Common myeloid progenitor, CD34-positive (primary cell): Measurements from ENCODE around the gene TENT5A.

Experiments
- CTCF ChIA-PET: fragments of 350-600 bp; sonication (Branson Sonifier 250); formaldehyde crosslinking; loops from one replicate; lab custom pipeline; 2021; ENCODE audit warnings: antibody characterized with exemption; lab: Charles Lee
- POLR2A ChIA-PET: fragments of 350-600 bp; sonication (Branson Sonifier 250); formaldehyde crosslinking; loops from one replicate; lab custom pipeline; 2021; ENCODE audit warnings: antibody characterized with exemption; lab: Charles Lee
- DNase-seq, 3 donors: peaks; one replicate each; pipeline versions ENCODE4 v3.0.0 to v3.0.0-alpha.2; 2013
- H3K27ac ChIP-seq, 2 experiments: 1 replicate in 1 of 2; 2 replicates in 1 of 2; pipeline ENCODE4 v1.7.0; 2013; ENCODE audit warnings: inconsistent platforms in 2 of 2, low read length in 2 of 2, mild to moderate bottlenecking in 2 of 2, low read depth in 1 of 2, moderate library complexity in 1 of 2; ENCODE audit not compliant: severe bottlenecking in 2 of 2, insufficient read depth in 1 of 2, poor library complexity in 1 of 2
- H3K27me3 ChIP-seq, 5 experiments: replicated peaks in 2 of 5; 1 replicate in 3 of 5; 2 replicates in 2 of 5; pipeline versions ENCODE4 v1.6.1 to v1.7.0; 2013; ENCODE audit warnings: low read length in 4 of 5, mild to moderate bottlenecking in 2 of 5, moderate library complexity in 2 of 5, inconsistent platforms in 1 of 5; ENCODE audit not compliant: insufficient read depth in 5 of 5, control insufficient read depth in 4 of 5
- H3K36me3 ChIP-seq, 4 experiments: 1 replicate in 2 of 4; 2 replicates in 2 of 4; pipeline versions ENCODE4 v1.6.1 to v1.7.0; 2013; ENCODE audit warnings: low read length in 3 of 4, control low read depth in 1 of 4, mild to moderate bottlenecking in 1 of 4; ENCODE audit not compliant: control insufficient read depth in 4 of 4, insufficient read depth in 4 of 4
- H3K4me1 ChIP-seq, 4 experiments: 1 replicate in 3 of 4; 2 replicates in 1 of 4; pipeline versions ENCODE4 v1.6.1 to v1.7.1; 2013; ENCODE audit warnings: low read length in 3 of 4, mild to moderate bottlenecking in 3 of 4, control low read depth in 1 of 4, inconsistent platforms in 1 of 4, moderate library complexity in 1 of 4; ENCODE audit not compliant: control insufficient read depth in 4 of 4, insufficient read depth in 4 of 4; ENCODE audit errors: control extremely low read depth in 1 of 4
- H3K4me3 ChIP-seq, 7 experiments: 1 replicate in 4 of 7; 2 replicates in 3 of 7; pipeline versions ENCODE4 v1.5.1 to v1.7.0; 2013; ENCODE audit warnings: mild to moderate bottlenecking in 7 of 7, low read length in 6 of 7, moderate library complexity in 6 of 7, inconsistent platforms in 2 of 7, low read depth in 2 of 7, control low read depth in 1 of 7; ENCODE audit not compliant: insufficient read depth in 4 of 7, control insufficient read depth in 1 of 7; ENCODE audit errors: extremely low read depth in 1 of 7
- H3K9me3 ChIP-seq, 5 experiments: 1 replicate in 4 of 5; 2 replicates in 1 of 5; pipeline versions ENCODE4 v1.6.1 to v1.7.1; 2013; ENCODE audit warnings: low read length in 4 of 5, mild to moderate bottlenecking in 2 of 5, inconsistent platforms in 1 of 5, low read depth in 1 of 5, moderate library complexity in 1 of 5; ENCODE audit not compliant: control insufficient read depth in 4 of 5, insufficient read depth in 2 of 5; ENCODE audit errors: control extremely low read depth in 1 of 5
- WGBS: methylation state at CpG from one replicate; pipeline ENCODE4 v1.1.5; 2013; ENCODE audit not compliant: insufficient coverage; 5-methylcytosine and 5-hydroxymethylcytosine counted together

The TENT5A gene

GRCh38 chr6:81727876-81728517, 24.5 kb downstream of the TENT5A start:
- POLR2A ChIA-PET: no interaction called here
- no peak for DNase-seq
- H3K27me3 ChIP-seq: no peaks in the 10 kb centered on the region
- CTCF ChIA-PET: interaction anchor here (1.0 kb wide), 1 partner anchor 9 kb away, joined by 3 read pairs; no protein-coding TSS in a partner anchor
- no peaks in the 10 kb centered on the region for H3K36me3 ChIP-seq
- no peak overlapping the region for H3K4me3 ChIP-seq
- no peak overlapping the region for H3K27ac ChIP-seq
- no peaks in the 10 kb centered on the region for H3K4me1 ChIP-seq
- 96% methylated on average over 7 of the region's 8 CpGs for WGBS
- H3K9me3 ChIP-seq: no peaks in the 10 kb centered on the region

DNA sequence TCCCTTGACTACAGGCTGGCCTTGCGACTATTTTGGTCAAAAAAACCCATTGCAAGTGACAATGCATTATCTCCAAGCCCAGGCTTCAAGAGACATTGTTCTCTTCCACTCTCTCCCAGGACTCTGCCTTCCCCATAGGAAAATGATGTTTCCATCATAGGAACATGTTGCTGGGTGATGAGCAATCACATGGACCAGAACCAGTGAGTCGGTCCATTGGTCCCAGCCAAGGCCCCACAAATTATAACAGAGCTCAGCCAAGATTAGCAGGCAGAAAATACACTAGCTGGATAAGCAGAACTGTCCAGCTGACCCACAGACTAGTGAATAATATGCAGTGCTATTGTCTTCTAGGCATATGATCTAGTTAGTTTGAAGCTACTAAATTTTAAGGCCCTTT, 27.4 kb downstream of the TENT5A start:
- no peak for DNase-seq
- H3K4me3 ChIP-seq: no peak overlapping the region
- no peaks in the 10 kb centered on the region for H3K9me3 ChIP-seq
- no peak overlapping the region for H3K27ac ChIP-seq
- CTCF ChIA-PET: interaction anchor here (1.3 kb wide), 1 partner anchor 9 kb away, joined by 4 read pairs; no protein-coding TSS in a partner anchor
- no peaks in the 10 kb centered on the region for H3K27me3 ChIP-seq
- POLR2A ChIA-PET: no interaction called here
- H3K4me1 ChIP-seq: no peaks in the 10 kb centered on the region
- no peaks in the 10 kb centered on the region for H3K36me3 ChIP-seq
- 93% methylated on average over 2 of the region's 2 CpGs for WGBS

DNA sequence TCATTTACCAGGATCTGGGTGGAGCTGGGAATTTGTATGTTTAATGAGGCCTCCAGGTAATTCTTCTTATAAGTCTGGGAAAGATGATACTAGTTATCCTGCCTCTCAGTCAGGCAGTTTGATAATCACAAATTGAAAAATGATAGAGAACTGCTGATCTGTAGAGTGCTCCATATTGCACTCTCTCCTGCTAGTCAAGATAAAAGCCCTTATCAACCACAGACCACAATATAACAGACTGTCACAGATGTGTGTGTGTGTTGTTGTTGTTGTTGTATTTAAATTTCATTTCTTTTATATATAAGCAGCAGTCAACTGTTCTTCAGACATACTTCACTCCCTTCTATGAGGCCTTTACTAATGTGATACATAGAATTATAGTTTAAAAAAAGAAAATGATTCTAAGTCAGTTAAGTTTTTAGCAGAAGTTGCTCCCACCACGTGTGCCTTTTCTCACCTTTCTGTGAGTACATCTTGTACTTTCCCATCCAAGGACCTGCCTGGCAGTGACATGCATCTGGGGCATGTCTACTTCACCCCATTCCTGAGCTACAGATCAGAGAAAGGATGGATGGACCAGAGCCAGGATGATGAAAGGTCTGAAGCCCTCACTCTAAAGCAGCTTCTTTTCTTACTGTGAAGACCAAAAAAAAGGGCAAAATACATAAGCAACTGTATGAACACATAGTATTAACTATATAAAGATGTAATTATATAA, 29.8 kb downstream of the TENT5A start:
- Histone ChIP-seq H3K36me3 (no peaks in the 10 kb centered on the region), H3K9me3 (peaks cover 0 to 1% (median 0%) of the 10 kb centered on the region in 5 experiments), H3K27ac (no peak overlapping the region), H3K4me1 (no peaks in the 10 kb centered on the region), H3K27me3 (no peaks in the 10 kb centered on the region), H3K4me3 (no peak overlapping the region)
- ChIA-PET POLR2A (no interaction called here), CTCF (no interaction called here)
- 88% methylated on average over 1 of the region's 1 CpG for WGBS
- peak in 2 of 3 donors; percentile 23 to 35 for DNase-seq

DNA sequence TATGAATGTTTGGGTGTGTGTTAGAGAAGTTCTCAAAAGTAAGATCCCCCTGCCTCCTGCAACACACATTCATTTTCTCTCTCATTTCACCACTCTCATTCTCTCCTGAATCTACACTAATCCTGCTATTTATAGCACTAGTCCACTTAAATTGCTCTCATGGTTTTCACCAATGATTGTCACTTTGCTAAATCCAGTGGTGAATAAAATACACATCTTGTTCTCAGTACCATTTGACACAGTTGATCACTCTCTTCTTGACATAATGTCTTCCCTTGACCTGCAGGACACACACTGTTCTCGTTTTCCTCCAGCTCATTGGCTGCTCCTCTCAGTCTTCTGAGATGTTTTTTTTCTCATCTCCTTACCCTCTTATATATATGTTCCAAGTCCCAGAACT, 32.1 kb downstream of the TENT5A start:
- H3K36me3 ChIP-seq: no peaks in the 10 kb centered on the region
- no peaks in the 10 kb centered on the region for H3K4me1 ChIP-seq
- ChIA-PET CTCF (no interaction called here), POLR2A (no interaction called here)
- H3K4me3 ChIP-seq: no peak overlapping the region
- WGBS: 100% methylated on average over 1 of the region's 1 CpG
- peaks cover 0 to 1% (median 0%) of the 10 kb centered on the region in 5 experiments for H3K9me3 ChIP-seq
- H3K27ac ChIP-seq: no peak overlapping the region
- no peaks in the 10 kb centered on the region for H3K27me3 ChIP-seq
- no peak for DNase-seq

GRCh38 chr6:81718126-81718525, 34.4 kb downstream of the TENT5A start:
- ChIA-PET POLR2A (no interaction called here), CTCF (interaction anchor here (0.6 kb wide), 1 partner anchor 28 kb away, joined by 4 read pairs; no protein-coding TSS in a partner anchor)
- 100% methylated on average over 1 of the region's 1 CpG for WGBS
- H3K27me3 ChIP-seq: no peaks in the 10 kb centered on the region
- peaks cover 0 to 1% (median 0%) of the 10 kb centered on the region in 5 experiments for H3K9me3 ChIP-seq
- no peak overlapping the region for H3K4me3 ChIP-seq
- H3K27ac ChIP-seq: no peak overlapping the region
- H3K4me1 ChIP-seq: no peaks in the 10 kb centered on the region
- H3K36me3 ChIP-seq: no peaks in the 10 kb centered on the region
- DNase-seq: no peak

GRCh38 chr6:81714684-81715083, 37.8 kb downstream of the TENT5A start:
- no peaks in the 10 kb centered on the region for H3K4me1 ChIP-seq
- ChIA-PET CTCF (no interaction called here), POLR2A (no interaction called here)
- no peaks in the 10 kb centered on the region for H3K27me3 ChIP-seq
- no peak overlapping the region for H3K27ac ChIP-seq
- H3K9me3 ChIP-seq: peaks cover 0 to 1% (median 0%) of the 10 kb centered on the region in 5 experiments
- no peak overlapping the region for H3K4me3 ChIP-seq
- 94% methylated on average over 2 of the region's 3 CpGs for WGBS
- no peak for DNase-seq
- no peaks in the 10 kb centered on the region for H3K36me3 ChIP-seq

DNA sequence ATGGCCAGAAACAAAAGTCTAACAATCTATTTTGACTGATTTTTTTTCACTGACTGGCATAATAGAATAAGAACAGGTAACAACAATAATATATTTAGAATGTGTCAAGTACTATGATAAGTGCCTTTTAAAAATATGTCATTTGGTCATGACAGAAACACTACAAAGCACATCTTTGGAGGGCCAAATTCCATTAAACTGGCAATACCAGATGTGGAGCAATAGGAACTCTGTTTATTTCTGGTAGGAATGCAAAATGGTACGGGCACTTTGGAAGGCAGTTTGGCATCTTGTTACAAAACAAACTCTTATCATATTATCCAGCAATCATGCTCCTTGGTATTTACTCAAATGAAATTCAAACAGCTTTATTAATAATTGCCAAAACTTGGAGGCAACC, 39.3 kb downstream of the TENT5A start:
- CTCF ChIA-PET: no interaction called here
- POLR2A ChIA-PET: interaction anchor here (0.7 kb wide), 1 partner anchor 27 kb away, joined by 4 read pairs; no protein-coding TSS in a partner anchor
- no peaks in the 10 kb centered on the region for H3K4me1 ChIP-seq

More for the DNA sequence above, 39.3 kb downstream of the TENT5A start:
- no CpG with 5 or more reads among the region's 1 CpG for WGBS
- Histone ChIP-seq H3K27ac (no peak overlapping the region), H3K36me3 (no peaks in the 10 kb centered on the region), H3K4me3 (no peak overlapping the region), H3K9me3 (no peaks in the 10 kb centered on the region), H3K27me3 (no peaks in the 10 kb centered on the region)
- DNase-seq: no peak
